K562 (cell line): ENCODE data around the gene SGPL1.

Experiments
- CTCF ChIP-seq, 3 experiments: IDR thresholded peaks in 2 of 3; conservative IDR thresholded peaks in 1 of 3; 2 replicates each; pipeline ENCODE4 v1.5.1; 2011 to 2012; ENCODE audit warnings: low read length in 3 of 3, mild to moderate bottlenecking in 3 of 3, control low read depth in 2 of 3, improper control_type of control experiment in 1 of 3, inconsistent platforms in 1 of 3, low read depth in 1 of 3, mixed read lengths in 1 of 3, moderate library complexity in 1 of 3; ENCODE audit not compliant: insufficient read depth in 2 of 3
- HLTF ChIP-seq: fragments of 450-650 bp; IDR thresholded peaks from 2 replicates; pipeline ENCODE4 v1.6.1; 2016
- NR2C2 ChIP-seq, 2 experiments: fragments of 200-800 bp in 1 of 2; sonication (Bioruptor generic) in 1 of 2; sonication (generic) in 1 of 2; formaldehyde crosslinking in 1 of 2; IDR thresholded peaks; 2 replicates each; pipeline versions ENCODE4 v1.6.1 to v1.8.0; 2016 to 2022; ENCODE audit warnings: mild to moderate bottlenecking in 1 of 2, missing compliant biosample characterization in 1 of 2, missing genetic modification characterization in 1 of 2, missing genetic modification reagents in 1 of 2
- POLR2A ChIP-seq: fragments of 450-650 bp; conservative IDR thresholded peaks from 2 replicates; pipeline ENCODE4 v1.6.1; 2016
- RBM22 ChIP-seq: fragments of 200-400 bp; formaldehyde crosslinking; IDR thresholded peaks from 2 replicates; pipeline ENCODE4 v1.6.1; 2018; ENCODE audit warnings: low read length, low read depth; ENCODE audit not compliant: poor library complexity, severe bottlenecking
- TAF15 ChIP-seq: fragments of 200-400 bp; formaldehyde crosslinking; IDR thresholded peaks from 2 replicates; pipeline ENCODE4 v1.6.1; 2017; ENCODE audit warnings: mild to moderate bottlenecking, low read depth, low read length, moderate library complexity

GRCh38 chr10:70879207-70879606 is 63.5 kb downstream of the SGPL1 start:
- TF ChIP-seq NR2C2 (CRISPR knock-in tag; IDR thresholded peaks at IDR 0.05) (no peak), NR2C2 (tag; IDR thresholded peaks at IDR 0.05) (no peak), CTCF (IDR thresholded peaks at IDR 0.05 in 2 of 3, conservative IDR thresholded peaks at IDR 0.05 in 1 of 3; ENCODE audit: insufficient read depth in 2 of 3, low read depth in 1 of 3, low read length in 3 of 3) (no peak), RBM22 (no peak), HLTF (no peak), POLR2A (no peak), TAF15 (no peak)
